GM18517 (cell line): ENCODE results near the gene ACTL8.

ENCODE experiments used
- ATAC-seq: cut with Tn5 transposase; IDR thresholded peaks from one replicate; pipeline ENCODE4 v1.9.1; 2021; ENCODE audit warnings: mild to moderate bottlenecking, moderate library complexity; ENCODE audit not compliant: unreplicated experiment

ACTL8 gene

GRCh38 chr1:17799642-17800041 lies 44.5 kb downstream of the ACTL8 start:
- ATAC-seq = no peak

- no peak for ATAC-seq
These were observed 47.0 kb downstream of the ACTL8 start for GRCh38 chr1:17802164-17802563.

GRCh38 chr1:17802945-17803344 lies 47.8 kb downstream of the ACTL8 start:
- no peak for ATAC-seq

- ATAC-seq = no peak
These were observed 50.9 kb downstream of the ACTL8 start for GRCh38 chr1:17805869-17806684.

GRCh38 chr1:17808816-17809215 lies 53.7 kb downstream of the ACTL8 start:
- ATAC-seq = no peak

GRCh38 chr1:17810668-17811067 lies 55.5 kb downstream of the ACTL8 start:
- no peak for ATAC-seq

GRCh38 chr1:17816511-17816910 lies 61.4 kb downstream of the ACTL8 start:
- ATAC-seq = no peak

GRCh38 chr1:17819129-17819802 lies 64.1 kb downstream of the ACTL8 start:
- ATAC-seq = no peak

- no peak for ATAC-seq
These were observed 65.1 kb downstream of the ACTL8 start for GRCh38 chr1:17820198-17820597.

GRCh38 chr1:17822741-17823426 lies 67.8 kb downstream of the ACTL8 start:
- ATAC-seq = no peak

- ATAC-seq = no peak
These were observed 70.4 kb downstream of the ACTL8 start for GRCh38 chr1:17825273-17826164.

GRCh38 chr1:17826165-17826488 lies 71.0 kb downstream of the ACTL8 start:
- no peak for ATAC-seq

- no peak for ATAC-seq
These were observed 73.9 kb downstream of the ACTL8 start for GRCh38 chr1:17828991-17829390.

GRCh38 chr1:17829579-17829978 lies 74.4 kb downstream of the ACTL8 start:
- ATAC-seq = no peak

- no peak for ATAC-seq
These were observed 76.5 kb downstream of the ACTL8 start for GRCh38 chr1:17831597-17831996.

- ATAC-seq = no peak
These were observed 78.7 kb downstream of the ACTL8 start for GRCh38 chr1:17833661-17834501.

- no peak for ATAC-seq
These were observed 79.5 kb downstream of the ACTL8 start for GRCh38 chr1:17834561-17835100.

GRCh38 chr1:17837233-17838030 lies 82.3 kb downstream of the ACTL8 start:
- ATAC-seq = no peak

- no peak for ATAC-seq
These were observed 84.6 kb downstream of the ACTL8 start for GRCh38 chr1:17839641-17840196.
